Measurements from ENCODE around the gene OR4N2. TPM values are rescaled to one million over a fixed set of nuclear protein-coding genes. Genes with fewer than 3 reads are reported as not detected.
"Not testable (repeated sequence)": the region's sequence is repeated elsewhere in the genome, so short reads cannot be mapped to it uniquely, and the experiment has no call there.

Gene OR4N2
- total and polyA plus RNA-seq, 9 of the 15 experiments (the other 6 are each of a cell fraction or from before 2014, with no cell fraction given): not detected

- POLR2A ChIA-PET; H3K4me2 ChIP-seq (ENCODE audit: insufficient read depth, low read length); H4K20me1 ChIP-seq (replicated peaks; ENCODE audit: control insufficient read depth, insufficient read depth, low read length); H3K79me2 ChIP-seq (ENCODE audit: control insufficient read depth, insufficient read depth, low read length); FAIRE-seq; H3K27me3 ChIP-seq (ENCODE audit: control insufficient read depth in 2 of 2, insufficient read depth in 2 of 2, low read length in 2 of 2); H3K9me3 ChIP-seq (replicated peaks; ENCODE audit: control insufficient read depth, insufficient read depth, low read depth, low read length); ATAC-seq; H2AFZ ChIP-seq (ENCODE audit: low read depth, low read length); BruUV-seq (replicated peaks); H3K36me3 ChIP-seq (ENCODE audit: control insufficient read depth, insufficient read depth, low read length); CTCF ChIA-PET (ENCODE audit: low intra/inter-chr PET ratio); H3K4me3 ChIP-seq; H3K27ac ChIP-seq (ENCODE audit: extremely low read depth, low read depth, low read length); H3K9ac ChIP-seq (ENCODE audit: insufficient read depth in 1 of 2, low read depth in 2 of 2, low read length in 2 of 2); DNase-seq (ENCODE audit: extremely low read depth in 1 of 4, low spot score in 3 of 4); in situ Hi-C loops (cut with MboI); H3K4me1 ChIP-seq (replicated peaks in 1 of 2; ENCODE audit: control insufficient read depth in 2 of 2, insufficient read depth in 2 of 2, low read length in 2 of 2); intact Hi-C loops (cut with micrococcal nuclease); H3K9me1 ChIP-seq (ENCODE audit: control insufficient read depth, insufficient read depth, low read length): not testable (repeated sequence)
- 0% methylated on average over 4 of the region's 4 CpGs for WGBS (ENCODE audit: insufficient coverage, low coverage, missing lambda C conversion rate)
These were observed 9.8 kb downstream of the OR4N2 start for GRCh38 chr14:19813171-19813920.

- H3K9ac ChIP-seq (ENCODE audit: insufficient read depth in 1 of 2, low read depth in 2 of 2, low read length in 2 of 2); H3K4me2 ChIP-seq (ENCODE audit: insufficient read depth, low read length); H3K36me3 ChIP-seq (ENCODE audit: control insufficient read depth, insufficient read depth, low read length); DNase-seq (ENCODE audit: extremely low read depth in 1 of 4, low spot score in 3 of 4); H3K27ac ChIP-seq (ENCODE audit: extremely low read depth, low read depth, low read length); H3K4me1 ChIP-seq (replicated peaks in 1 of 2; ENCODE audit: control insufficient read depth in 2 of 2, insufficient read depth in 2 of 2, low read length in 2 of 2); POLR2A ChIA-PET; ATAC-seq; in situ Hi-C loops (cut with MboI); H3K27me3 ChIP-seq (ENCODE audit: control insufficient read depth in 2 of 2, insufficient read depth in 2 of 2, low read length in 2 of 2); H2AFZ ChIP-seq (ENCODE audit: low read depth, low read length); H3K4me3 ChIP-seq; H3K9me1 ChIP-seq (ENCODE audit: control insufficient read depth, insufficient read depth, low read length); H3K9me3 ChIP-seq (replicated peaks; ENCODE audit: control insufficient read depth, insufficient read depth, low read depth, low read length); H4K20me1 ChIP-seq (replicated peaks; ENCODE audit: control insufficient read depth, insufficient read depth, low read length); FAIRE-seq; intact Hi-C loops (cut with micrococcal nuclease); H3K79me2 ChIP-seq (ENCODE audit: control insufficient read depth, insufficient read depth, low read length); CTCF ChIA-PET (ENCODE audit: low intra/inter-chr PET ratio); BruUV-seq (replicated peaks): not testable (repeated sequence)
- WGBS (ENCODE audit: insufficient coverage, low coverage, missing lambda C conversion rate): 0% methylated on average over 1 of the region's 1 CpG
These were observed 16.3 kb downstream of the OR4N2 start for GRCh38 chr14:19819879-19820278.

DNA sequence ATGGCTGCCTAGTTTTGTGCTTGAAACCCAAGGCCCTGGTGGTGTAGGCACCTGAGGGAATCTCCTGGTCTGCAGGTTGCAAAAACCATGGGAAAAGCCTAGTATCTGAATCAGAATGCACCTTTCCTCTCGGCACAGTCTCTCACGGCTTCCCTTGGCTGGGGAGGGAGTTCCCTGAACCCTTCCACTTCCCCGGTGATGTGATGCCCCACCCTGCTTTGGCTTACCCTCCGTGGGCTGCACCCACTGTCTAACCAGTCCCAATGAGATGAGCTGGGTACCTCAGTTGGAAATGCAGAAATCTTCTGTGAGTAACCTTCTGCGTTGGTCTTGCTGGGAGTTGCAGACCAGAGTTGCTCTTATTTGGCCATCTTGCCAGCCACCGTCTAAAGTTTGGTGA is 17.4 kb downstream of the OR4N2 start:
- H3K79me2 ChIP-seq (ENCODE audit: control insufficient read depth, insufficient read depth, low read length); H3K9me1 ChIP-seq (ENCODE audit: control insufficient read depth, insufficient read depth, low read length); ATAC-seq; in situ Hi-C loops (cut with MboI); DNase-seq (ENCODE audit: extremely low read depth in 1 of 4, low spot score in 3 of 4); H2AFZ ChIP-seq (ENCODE audit: low read depth, low read length); FAIRE-seq; CTCF ChIA-PET (ENCODE audit: low intra/inter-chr PET ratio); H3K36me3 ChIP-seq (ENCODE audit: control insufficient read depth, insufficient read depth, low read length); POLR2A ChIA-PET; intact Hi-C loops (cut with micrococcal nuclease); H3K4me3 ChIP-seq; BruUV-seq (replicated peaks); H3K4me1 ChIP-seq (replicated peaks in 1 of 2; ENCODE audit: control insufficient read depth in 2 of 2, insufficient read depth in 2 of 2, low read length in 2 of 2); H3K4me2 ChIP-seq (ENCODE audit: insufficient read depth, low read length); H4K20me1 ChIP-seq (replicated peaks; ENCODE audit: control insufficient read depth, insufficient read depth, low read length); H3K27me3 ChIP-seq (ENCODE audit: control insufficient read depth in 2 of 2, insufficient read depth in 2 of 2, low read length in 2 of 2); H3K9me3 ChIP-seq (replicated peaks; ENCODE audit: control insufficient read depth, insufficient read depth, low read depth, low read length); H3K9ac ChIP-seq (ENCODE audit: insufficient read depth in 1 of 2, low read depth in 2 of 2, low read length in 2 of 2); H3K27ac ChIP-seq (ENCODE audit: extremely low read depth, low read depth, low read length): not testable (repeated sequence)
- 5% methylated on average over 6 of the region's 6 CpGs for WGBS (ENCODE audit: insufficient coverage, low coverage, missing lambda C conversion rate)

Data from K562 (cell line).